Activated T-cell treated with anti-CD3 and anti-CD28 coated beads for 1 hour (primary cell): Measurements from ENCODE around the gene MRPS6.

ENCODE experiments used
- DNase-seq: peaks from one replicate; pipeline ENCODE4 v3.0.0-alpha.2; 2020; ENCODE audit warnings: low read depth

MRPS6 gene

DNA sequence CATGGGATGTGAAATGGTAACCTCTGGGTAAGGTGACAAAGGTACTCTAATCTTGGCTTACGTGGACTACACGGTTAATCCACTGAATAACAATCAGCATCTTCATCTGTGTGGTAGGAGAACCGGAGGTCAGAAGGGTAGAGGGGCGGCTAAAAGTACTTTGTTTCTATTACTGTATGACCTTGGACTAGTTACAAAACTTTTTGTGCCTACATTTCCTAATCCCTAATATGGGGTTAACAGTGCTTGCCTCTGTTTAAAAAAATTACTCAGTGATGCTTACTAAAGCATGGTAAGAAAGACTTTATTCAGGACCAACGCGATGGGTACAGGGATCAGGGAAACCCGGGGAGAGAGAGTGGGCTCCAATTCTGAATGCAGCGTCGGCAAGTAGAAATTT, 1.7 kb upstream of the MRPS6 start:
- no peak for DNase-seq

- peak; percentile 6 for DNase-seq
Measured at GRCh38 chr21:34072145-34073031, 990 bp upstream of the MRPS6 start.

- DNase-seq: peak; percentile 41
Measured at GRCh38 chr21:34073749-34074282, 438 bp downstream of the MRPS6 start.

- DNase-seq: no peak
Measured at GRCh38 chr21:34074283-34075090, 1.1 kb downstream of the MRPS6 start.

DNA sequence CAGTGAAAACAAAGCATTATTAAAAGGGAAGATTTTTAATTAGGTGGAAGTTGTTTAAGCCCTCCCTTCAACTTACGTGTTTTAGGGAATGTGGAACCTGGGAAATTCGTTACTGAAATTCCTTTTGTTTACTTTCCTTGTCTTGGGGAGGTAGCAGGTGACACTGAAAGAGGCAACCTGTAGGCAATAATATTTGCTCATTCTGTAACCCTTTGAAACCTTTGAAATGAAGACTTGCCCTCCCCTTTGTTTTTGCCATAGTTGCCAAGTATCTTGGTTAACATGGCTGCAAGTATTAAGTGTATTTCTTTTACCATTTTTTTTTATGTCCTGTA, 1.7 kb downstream of the MRPS6 start:
- DNase-seq: no peak

DNA sequence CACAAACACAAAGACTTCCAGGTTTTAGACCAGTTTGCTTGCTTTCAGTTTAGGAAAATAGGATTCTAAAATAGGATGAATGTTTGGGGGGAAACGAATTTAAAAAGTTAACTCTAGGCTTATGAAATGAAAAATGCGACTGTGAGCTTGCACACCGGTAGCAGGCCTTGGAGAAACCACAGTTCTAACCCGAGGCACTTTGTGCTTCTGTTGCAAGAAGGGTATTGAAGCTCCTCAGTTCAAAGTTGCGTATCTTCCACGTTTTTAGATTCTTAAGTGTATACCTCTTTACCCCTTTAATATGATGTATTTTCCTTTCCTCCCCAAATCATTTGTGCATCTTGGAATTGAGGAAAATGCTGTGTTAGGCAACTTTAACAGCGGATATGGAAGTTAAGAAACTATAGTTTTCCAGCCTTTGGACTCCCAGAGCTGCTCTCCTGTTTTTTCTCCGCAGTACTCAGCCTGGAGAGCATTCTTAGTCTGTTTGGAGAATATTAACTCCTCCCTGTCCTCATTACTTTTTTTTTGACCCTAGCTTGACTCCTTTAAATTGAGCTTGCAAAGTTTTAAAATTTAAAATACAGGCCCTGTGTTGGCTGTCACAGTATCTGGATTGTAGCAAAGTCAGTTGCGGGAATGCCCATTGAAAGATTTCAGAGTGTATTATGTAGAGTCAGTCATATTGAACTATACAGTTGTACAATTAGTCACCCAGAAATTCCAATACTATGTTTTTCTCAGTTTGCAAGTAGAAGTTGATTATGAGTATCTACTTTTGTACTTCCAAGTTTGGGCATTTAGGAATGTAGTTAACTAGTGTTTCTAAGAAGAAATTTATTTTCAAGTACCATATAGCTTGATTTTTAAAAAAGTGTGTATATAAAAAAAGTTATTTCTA, 2.6 kb downstream of the MRPS6 start:
- DNase-seq: no peak

- no peak for DNase-seq
Measured at GRCh38 chr21:34076835-34077234, 3.5 kb downstream of the MRPS6 start.

DNA sequence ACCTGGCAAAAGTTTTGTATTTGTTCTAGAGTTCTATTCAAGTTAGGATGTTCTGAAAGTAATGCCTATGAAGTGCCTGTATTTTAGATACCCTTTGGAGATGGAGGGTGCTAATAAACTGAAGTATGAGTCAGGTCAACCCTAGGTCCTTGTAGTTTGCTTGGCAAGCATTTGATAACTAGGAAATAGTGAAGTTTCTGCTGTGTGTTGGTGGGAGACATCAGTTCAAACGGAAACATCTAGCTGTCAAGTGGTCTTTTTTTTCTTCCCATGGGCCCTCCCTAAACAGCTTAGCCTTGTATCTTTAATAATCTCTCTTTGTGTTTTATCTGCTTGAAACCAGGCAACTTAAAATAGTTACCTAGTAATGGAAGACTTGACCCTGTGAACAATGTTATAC, 4.5 kb downstream of the MRPS6 start:
- no peak for DNase-seq

DNA sequence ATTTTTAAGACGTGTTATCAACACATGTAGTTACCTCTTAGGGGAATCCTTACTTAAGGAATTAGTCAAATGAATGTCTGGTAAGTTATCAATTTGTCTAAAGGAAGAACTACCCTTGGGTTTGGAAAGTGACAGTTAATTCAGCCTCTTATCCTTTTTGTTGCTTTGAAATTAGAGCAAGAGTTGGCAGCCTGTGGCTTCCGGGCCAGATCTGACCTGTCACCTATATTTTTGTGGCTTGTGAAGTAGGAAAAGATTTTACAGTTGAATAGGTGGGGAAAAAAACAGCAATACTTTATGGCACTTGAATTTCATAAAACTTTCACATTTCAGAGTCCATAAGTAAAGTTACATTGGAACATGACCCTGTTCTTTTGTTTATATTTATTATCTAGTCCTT, 5.5 kb downstream of the MRPS6 start:
- DNase-seq: no peak

- DNase-seq: no peak
Measured at GRCh38 chr21:34080710-34081109, 7.3 kb downstream of the MRPS6 start.

DNA sequence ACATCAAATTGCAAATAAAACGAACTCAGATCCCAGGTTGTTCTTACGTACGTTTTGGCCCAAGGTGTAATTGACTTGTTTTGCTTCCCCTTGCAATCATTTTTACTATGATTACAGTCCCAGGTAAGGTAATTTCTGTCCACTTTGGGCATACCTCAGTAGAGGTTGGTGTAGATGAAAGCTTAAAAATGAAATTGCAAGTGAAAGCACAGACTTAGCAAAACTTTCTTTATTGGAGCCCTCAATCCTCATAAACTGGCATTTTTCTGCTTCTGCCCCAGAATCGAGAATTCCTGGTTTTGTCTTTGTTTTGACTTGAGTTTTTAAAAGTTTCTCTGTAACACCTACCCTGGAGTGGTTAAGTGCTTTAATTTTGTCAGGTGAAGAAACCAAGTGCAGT, 9.4 kb downstream of the MRPS6 start:
- DNase-seq: no peak

- DNase-seq: no peak
Measured at GRCh38 chr21:34083357-34083756, 10.0 kb downstream of the MRPS6 start.

DNA sequence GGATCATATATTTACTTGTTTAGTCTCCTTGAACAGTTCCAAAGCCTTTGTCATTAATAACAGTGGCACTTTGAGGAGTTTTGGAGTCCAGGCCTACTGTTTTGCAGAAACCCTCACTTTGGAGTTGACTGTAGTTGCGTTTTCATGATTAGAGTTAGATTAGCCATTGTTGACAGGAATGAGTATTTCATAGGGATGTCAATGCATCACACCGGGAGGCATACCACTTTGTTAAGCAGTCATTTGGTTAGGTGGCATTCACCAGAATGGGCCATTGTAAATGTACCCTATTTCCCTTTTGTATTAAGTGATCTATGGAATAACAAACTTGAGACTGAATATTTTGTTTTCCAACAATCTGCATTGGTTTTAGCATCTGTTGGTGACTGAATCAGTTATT, 11.8 kb downstream of the MRPS6 start:
- no peak for DNase-seq

DNA sequence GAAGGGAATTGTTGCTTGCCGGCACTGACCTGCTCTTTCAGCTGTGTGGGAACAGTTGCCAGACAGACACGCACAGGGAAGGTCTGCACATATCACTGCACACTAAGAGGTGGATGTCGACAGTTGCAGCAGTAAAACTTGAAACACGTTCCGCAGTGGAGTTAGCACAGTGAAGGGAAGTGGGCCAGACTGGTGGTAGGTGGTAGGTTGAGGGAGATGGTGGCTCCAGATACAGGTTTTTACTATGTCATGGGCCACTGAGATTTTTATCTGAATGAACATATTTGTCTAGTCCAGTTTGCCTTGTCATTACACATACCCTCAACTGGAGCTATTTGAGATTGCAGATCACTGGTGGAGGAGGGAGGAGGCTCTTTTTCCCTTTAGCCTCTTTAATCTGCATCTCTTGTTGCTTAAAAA, 13.5 kb downstream of the MRPS6 start:
- no peak for DNase-seq

DNA sequence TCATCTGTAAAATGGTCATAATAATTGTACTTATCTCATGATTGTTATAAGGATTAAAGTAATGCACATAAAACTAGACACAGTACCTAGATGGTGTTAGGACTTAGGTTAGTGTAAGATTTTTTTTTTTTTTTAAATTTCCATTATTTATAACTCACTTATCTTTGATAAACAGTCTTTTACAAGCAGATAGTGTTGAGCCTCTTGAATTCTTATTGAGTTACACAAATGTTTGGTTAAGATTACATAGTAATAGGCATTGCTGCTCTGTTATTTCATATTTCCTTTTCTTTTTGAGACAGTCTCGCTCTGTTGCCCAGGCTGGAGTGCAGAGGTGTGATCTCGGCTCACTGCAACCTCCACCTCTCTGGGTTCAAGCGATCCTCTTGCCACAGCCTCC, 15.4 kb downstream of the MRPS6 start:
- no peak for DNase-seq

DNA sequence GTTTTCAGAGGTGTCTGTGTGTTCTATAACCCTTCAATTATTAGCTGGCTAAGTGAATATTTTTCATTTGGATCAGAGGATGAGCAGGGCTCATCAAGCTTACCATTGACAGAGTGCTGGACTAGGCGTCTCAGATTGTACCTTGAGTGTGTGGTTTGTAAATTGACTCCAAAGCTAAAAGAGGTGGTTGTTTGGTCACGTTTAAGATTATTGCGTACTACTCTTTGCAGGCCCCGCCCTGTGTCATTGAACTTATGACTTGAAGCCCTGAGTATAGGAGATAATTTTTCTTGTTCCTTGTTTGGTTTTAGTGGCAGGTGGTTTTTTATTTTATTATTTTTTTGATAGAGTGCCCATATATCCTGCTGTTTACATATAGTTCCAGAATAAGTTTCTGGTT, 17.7 kb downstream of the MRPS6 start:
- no peak for DNase-seq

GRCh38 chr21:34091607-34092006, 18.2 kb downstream of the MRPS6 start:
- DNase-seq: no peak

DNA sequence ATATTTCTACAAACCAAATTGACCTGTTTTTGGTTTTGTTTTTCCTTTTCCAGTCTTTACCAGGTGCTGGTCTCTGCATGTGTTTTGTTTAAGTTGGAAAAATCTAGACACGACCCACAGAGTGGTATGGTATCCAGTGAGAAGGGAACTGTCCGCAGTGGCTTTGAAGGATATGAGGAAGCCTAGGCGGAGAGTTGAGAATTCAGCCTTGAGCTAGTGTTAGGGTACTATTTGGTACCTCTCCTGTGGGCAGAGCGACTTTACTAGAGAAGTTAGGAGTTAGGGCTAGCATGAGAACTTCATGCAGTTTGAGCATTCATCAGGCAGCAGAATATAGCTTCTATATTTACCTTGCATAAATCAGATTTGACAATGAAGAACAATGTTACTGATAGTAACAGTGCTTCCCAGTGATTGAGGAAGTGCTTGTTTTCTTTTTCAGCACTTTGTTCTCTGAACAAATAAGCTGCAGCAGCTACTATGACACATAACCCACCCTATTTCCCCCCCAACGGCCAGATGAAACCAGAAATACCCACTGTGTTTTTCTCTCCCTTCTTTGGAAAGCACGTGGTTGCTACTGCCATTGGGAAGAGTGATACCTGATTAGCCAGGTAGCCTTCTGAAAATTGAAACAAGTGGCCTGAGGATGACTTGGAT, 19.0 kb downstream of the MRPS6 start:
- no peak for DNase-seq

DNA sequence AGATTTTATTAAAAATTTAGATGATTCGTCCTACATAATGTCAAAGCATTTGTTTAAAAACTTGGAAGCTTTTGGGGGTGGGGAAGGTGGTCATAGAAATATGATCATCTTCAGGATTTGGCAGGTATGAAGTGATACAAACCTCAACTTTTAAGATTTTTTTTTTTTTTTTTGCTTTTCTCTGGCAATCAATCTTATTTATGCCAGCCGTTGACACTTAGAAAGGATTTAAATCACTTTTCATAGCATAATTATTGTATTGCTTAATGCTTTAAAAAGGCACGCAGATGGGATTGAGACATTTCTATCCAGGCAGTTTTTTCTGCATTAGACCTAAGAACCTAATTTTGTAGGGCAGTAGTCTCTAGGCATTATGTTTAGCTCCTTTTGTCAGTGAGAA, 19.7 kb downstream of the MRPS6 start:
- no peak for DNase-seq

- no peak for DNase-seq
Measured at GRCh38 chr21:34094949-34095348, 21.6 kb downstream of the MRPS6 start.

DNA sequence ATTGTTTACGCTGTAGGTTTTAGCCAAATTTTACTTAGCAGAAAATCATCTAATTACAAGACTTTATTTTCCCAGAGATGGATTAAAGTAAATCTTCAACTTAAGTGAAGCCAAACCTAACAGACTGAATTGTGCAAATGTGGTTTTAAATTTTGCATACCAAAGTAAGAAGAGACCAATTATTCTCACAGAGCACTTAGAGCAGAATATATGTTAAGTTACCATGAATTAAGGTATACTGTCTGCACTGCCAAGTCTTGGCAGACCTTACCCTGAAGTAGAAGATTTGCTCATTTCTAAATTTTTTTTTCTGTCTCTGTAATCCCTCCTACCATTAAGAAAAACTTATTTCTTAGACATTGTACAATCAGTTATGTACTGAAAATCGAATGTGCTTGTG, 24.1 kb downstream of the MRPS6 start:
- no peak for DNase-seq

- DNase-seq: no peak
Measured at GRCh38 chr21:34100337-34100736, 27.0 kb downstream of the MRPS6 start.
